Endothelial cell of umbilical vein (primary cell): ENCODE data around the gene DCC. TPM values are rescaled to one million over a fixed set of nuclear protein-coding genes. Genes with fewer than 3 reads are reported as not detected.

Source experiments
- BruUV-seq: library from RNA; stranded (reverse); fragments of 400-500 nt; replicated peaks from 2 replicates; lab custom pipeline; 2021; lab: Mats Ljungman, UMichigan
- CTCF ChIA-PET: fragments of 300-600, 350-600 bp; sonication (Branson Sonifier 250); formaldehyde crosslinking; loops from one replicate; lab custom pipeline; 2021; ENCODE audit warnings: antibody characterized with exemption, inconsistent platforms; lab: Charles Lee
- POLR2A ChIA-PET: fragments of 300-600, 350-600 bp; sonication (Branson Sonifier 250); formaldehyde crosslinking; loops from one replicate; lab custom pipeline; 2021; ENCODE audit warnings: antibody characterized with exemption, inconsistent platforms; lab: Charles Lee
- DNase-seq: peaks from one replicate; pipeline ENCODE4 v3.0.0-alpha.2; 2011; ENCODE audit warnings: low read depth, low spot score
- FAIRE-seq: peaks from 2 replicates; lab custom pipeline; 2011; peaks lifted over from hg19 to GRCh38; lab: Jason Lieb, UNC
- H2AFZ ChIP-seq: 2 replicates; pipeline ENCODE4 v1.6.0; 2012; ENCODE audit warnings: low read depth, low read length, control low read depth, inconsistent platforms
- H3K27ac ChIP-seq: 2 replicates; pipeline ENCODE4 v1.5.1; 2011; ENCODE audit warnings: low read depth, mild to moderate bottlenecking, control low read depth, low read length, moderate library complexity; ENCODE audit not compliant: insufficient read depth
- H3K27me3 ChIP-seq, 2 experiments: 2 replicates each; pipeline versions ENCODE4 v1.6.0 to v1.6.1; 2011; ENCODE audit warnings: low read length in 2 of 2, mixed read lengths in 1 of 2; ENCODE audit not compliant: control insufficient read depth in 2 of 2, insufficient read depth in 2 of 2
- H3K36me3 ChIP-seq, 2 experiments: 2 replicates in 1 of 2; 3 replicates in 1 of 2; pipeline ENCODE4 v1.5.1; 2011; ENCODE audit warnings: low read length in 2 of 2, mild to moderate bottlenecking in 1 of 2, moderate library complexity in 1 of 2; ENCODE audit not compliant: control insufficient read depth in 2 of 2, insufficient read depth in 2 of 2; ENCODE audit errors: extremely low read depth in 1 of 2
- H3K4me1 ChIP-seq: 3 replicates; pipeline ENCODE4 v1.5.1; 2011; ENCODE audit warnings: mild to moderate bottlenecking, low read length; ENCODE audit not compliant: control insufficient read depth, insufficient read depth; ENCODE audit errors: extremely low read depth
- H3K4me2 ChIP-seq: 2 replicates; pipeline ENCODE4 v1.6.1; 2011; ENCODE audit warnings: low read length, control low read depth, mixed read lengths; ENCODE audit not compliant: insufficient read depth
- H3K4me3 ChIP-seq, 3 experiments: fragments of 200-600 bp in 1 of 3; sonication (generic), shearing (Covaris generic) in 1 of 3; replicated peaks in 1 of 3; 2 replicates each; pipeline ENCODE4 v1.5.1; 2011 to 2016; ENCODE audit warnings: control low read depth in 3 of 3, low read length in 3 of 3, mild to moderate bottlenecking in 2 of 3, inconsistent platforms in 1 of 3, low read depth in 1 of 3, moderate library complexity in 1 of 3; ENCODE audit not compliant: insufficient read depth in 1 of 3
- H3K79me2 ChIP-seq: 2 replicates; pipeline ENCODE4 v1.6.0; 2012; ENCODE audit warnings: low read length, inconsistent platforms; ENCODE audit not compliant: control insufficient read depth, insufficient read depth
- H3K9ac ChIP-seq: replicated peaks from 2 replicates; pipeline ENCODE3; 2011; ENCODE audit warnings: low read length, control low read depth; ENCODE audit not compliant: insufficient read depth; ENCODE audit errors: extremely low read depth
- H3K9me1 ChIP-seq: replicated peaks from 3 replicates; pipeline ENCODE4 v1.6.0; 2011; ENCODE audit warnings: mild to moderate bottlenecking, low read length; ENCODE audit not compliant: control insufficient read depth, insufficient read depth; ENCODE audit errors: extremely low read depth
- H3K9me3 ChIP-seq: replicated peaks from 2 replicates; pipeline ENCODE4 v1.5.1; 2012; ENCODE audit warnings: low read length, inconsistent platforms; ENCODE audit not compliant: control insufficient read depth, insufficient read depth
- H4K20me1 ChIP-seq: replicated peaks from 2 replicates; pipeline ENCODE3; 2011; ENCODE audit warnings: mild to moderate bottlenecking, low read length; ENCODE audit not compliant: control insufficient read depth, insufficient read depth; ENCODE audit errors: extremely low read depth
- EZH2 ChIP-seq: IDR thresholded peaks from 2 replicates; pipeline ENCODE4 v1.6.1; 2012; ENCODE audit warnings: borderline replicate concordance, low read depth, mild to moderate bottlenecking, moderate library complexity, low read length, inconsistent platforms; ENCODE audit not compliant: severe bottlenecking
- FOS ChIP-seq: IDR thresholded peaks from 2 replicates; pipeline ENCODE4 v1.6.1; 2011; ENCODE audit warnings: mild to moderate bottlenecking, low read length, moderate library complexity, borderline replicate concordance; ENCODE audit not compliant: insufficient read depth
- GATA2 ChIP-seq: IDR thresholded peaks from 2 replicates; pipeline ENCODE4 v1.7.0; 2011; ENCODE audit warnings: low read depth, mild to moderate bottlenecking, moderate library complexity, mixed read lengths, low read length; ENCODE audit not compliant: insufficient read length, insufficient read depth
- JUN ChIP-seq: IDR thresholded peaks from 2 replicates; pipeline ENCODE4 v1.6.1; 2011; ENCODE audit warnings: borderline replicate concordance, low read depth; ENCODE audit not compliant: insufficient read length, insufficient read depth
- MAX ChIP-seq: IDR thresholded peaks from 2 replicates; pipeline ENCODE4 v1.6.1; 2011; ENCODE audit not compliant: insufficient read depth, insufficient read length
- MYC ChIP-seq: IDR thresholded peaks from one replicate; pipeline ENCODE4 v1.6.1; 2011; ENCODE audit warnings: mild to moderate bottlenecking, low read depth, low read length
- POLR2A ChIP-seq: IDR thresholded peaks from 2 replicates; pipeline ENCODE4 v1.6.1; 2012; ENCODE audit warnings: low read depth, mild to moderate bottlenecking, control low read depth, low read length
- POLR2AphosphoS5 ChIP-seq: IDR thresholded peaks from 2 replicates; pipeline ENCODE4 v1.6.1; 2012; ENCODE audit warnings: low read depth, mild to moderate bottlenecking, control low read depth, low read length, moderate library complexity; ENCODE audit not compliant: insufficient read depth
- dilution Hi-C: fragments of 300-500 bp; cut with MboI; formaldehyde crosslinking; loops from one replicate; pipeline ENCODE4 v1.15.0; 2019; ENCODE audit warnings: low sequenced_read_pairs; ENCODE audit not compliant: extremely low pct_ligation_motif_present
- intact Hi-C: fragments of 100-400 bp; cut with micrococcal nuclease; formaldehyde crosslinking; loops from one replicate; pipeline ENCODE4 v1.10.0; 2022
- polyA plus RNA-seq, 4 experiments: library from polyadenylated mRNA; depleted of rRNA in 3 of 4; stranded (reverse) in 3 of 4; unstranded in 1 of 4; fragments of >200 nt; gene quantifications; 2 replicates each; pipeline versions ENCODE4 v1.2.1 to v1.2.3, GENCODE V29; 2011 to 2012; ENCODE audit warnings: missing spikeins in 1 of 4
- total RNA-seq: library from RNA; stranded (reverse); gene quantifications from 2 replicates; pipeline ENCODE4 v1.2.3, GENCODE V29; 2021
- TF ChIP-seq, protein P1 (sequence below), 2 donors: IDR thresholded peaks; 1 replicate in 1 of 2; 2 replicates in 1 of 2; pipeline ENCODE4 v1.5.1; 2011; ENCODE audit warnings: low read length in 2 of 2, mild to moderate bottlenecking in 2 of 2, moderate library complexity in 2 of 2, control low read depth in 1 of 2, inconsistent platforms in 1 of 2, low read depth in 1 of 2; ENCODE audit not compliant: insufficient read depth in 1 of 2; ENCODE audit errors: extremely low read depth in 1 of 2

Gene DCC
- total and polyA plus RNA-seq, 2 donors (not counting 3 experiments of a cell fraction or from before 2014, with no cell fraction given), result not detected

DNA sequence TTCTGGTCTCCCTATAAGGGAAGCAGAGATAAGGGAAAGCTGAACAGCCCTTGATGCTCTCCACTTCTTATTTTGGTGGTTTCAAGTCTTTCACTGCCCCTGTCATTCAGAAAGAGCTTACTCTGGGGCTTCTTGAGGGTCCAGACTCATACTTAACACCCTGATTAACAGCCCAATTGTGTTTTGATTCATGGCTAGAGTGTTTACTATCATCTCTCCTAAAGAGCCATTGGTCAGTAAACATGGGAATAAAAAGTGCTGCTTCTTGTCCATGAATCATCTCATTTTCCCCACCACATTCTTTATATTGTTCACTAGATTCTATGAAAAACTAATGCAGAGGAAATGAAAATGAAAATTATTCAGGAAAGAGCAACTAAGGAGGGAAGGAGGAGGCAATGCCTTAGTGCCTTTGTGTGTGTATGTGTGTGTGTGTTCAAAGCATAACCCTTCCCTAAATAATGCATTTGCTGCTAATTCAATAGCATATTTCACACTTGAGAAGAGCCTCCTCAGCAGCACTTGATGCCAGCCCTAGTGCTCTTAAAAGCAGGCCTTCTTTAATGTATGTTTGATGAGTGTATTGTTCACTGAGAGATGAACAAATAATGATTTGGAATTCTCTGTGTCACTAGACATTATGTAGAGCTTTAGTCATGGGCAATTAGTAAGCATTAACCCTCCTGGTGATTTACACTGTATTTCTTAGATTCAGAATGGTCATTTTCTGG, 63.5 kb downstream of the DCC start:
- no peaks in the 10 kb centered on the region for H3K79me2 ChIP-seq
- no peak overlapping the region for H3K9ac ChIP-seq
- no peaks in the 10 kb centered on the region for H3K4me1 ChIP-seq
- intact Hi-C loops (no loop called here), dilution Hi-C loops (no loop called here)
- no peak for DNase-seq
- TF ChIP-seq EZH2 (no peak), MAX (no peak), MYC (no peak), GATA2 (no peak), POLR2AphosphoS5 (no peak), FOS (no peak), POLR2A (no peak), JUN (no peak)
- TF ChIP-seq, protein P1, sequence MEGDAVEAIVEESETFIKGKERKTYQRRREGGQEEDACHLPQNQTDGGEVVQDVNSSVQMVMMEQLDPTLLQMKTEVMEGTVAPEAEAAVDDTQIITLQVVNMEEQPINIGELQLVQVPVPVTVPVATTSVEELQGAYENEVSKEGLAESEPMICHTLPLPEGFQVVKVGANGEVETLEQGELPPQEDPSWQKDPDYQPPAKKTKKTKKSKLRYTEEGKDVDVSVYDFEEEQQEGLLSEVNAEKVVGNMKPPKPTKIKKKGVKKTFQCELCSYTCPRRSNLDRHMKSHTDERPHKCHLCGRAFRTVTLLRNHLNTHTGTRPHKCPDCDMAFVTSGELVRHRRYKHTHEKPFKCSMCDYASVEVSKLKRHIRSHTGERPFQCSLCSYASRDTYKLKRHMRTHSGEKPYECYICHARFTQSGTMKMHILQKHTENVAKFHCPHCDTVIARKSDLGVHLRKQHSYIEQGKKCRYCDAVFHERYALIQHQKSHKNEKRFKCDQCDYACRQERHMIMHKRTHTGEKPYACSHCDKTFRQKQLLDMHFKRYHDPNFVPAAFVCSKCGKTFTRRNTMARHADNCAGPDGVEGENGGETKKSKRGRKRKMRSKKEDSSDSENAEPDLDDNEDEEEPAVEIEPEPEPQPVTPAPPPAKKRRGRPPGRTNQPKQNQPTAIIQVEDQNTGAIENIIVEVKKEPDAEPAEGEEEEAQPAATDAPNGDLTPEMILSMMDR (IDR thresholded peaks at IDR 0.05; ENCODE audit: extremely low read depth in 1 of 2, insufficient read depth in 1 of 2, low read depth in 1 of 2, low read length in 2 of 2), result no peak
- no peaks in the 10 kb centered on the region for H4K20me1 ChIP-seq
- no peak overlapping the region for H2AFZ ChIP-seq
- no peaks in the 10 kb centered on the region for H3K27me3 ChIP-seq
- no peaks in the 10 kb centered on the region for H3K36me3 ChIP-seq
- H3K9me3 ChIP-seq, result peaks cover 6% of the 10 kb centered on the region
- H3K4me3 ChIP-seq, result no peak overlapping the region
- ChIA-PET CTCF (no interaction called here), POLR2A (no interaction called here)
- BruUV-seq, result no TSS peak
- no peaks in the 10 kb centered on the region for H3K9me1 ChIP-seq
- H3K27ac ChIP-seq, result no peak overlapping the region
- no peak for FAIRE-seq
- H3K4me2 ChIP-seq, result no peak overlapping the region
